Measurements from ENCODE around the gene ARHGDIA.

ARHGDIA gene

GRCh38 chr17:81905993-81906392 lies 34.9 kb upstream of the ARHGDIA start:
- DNase-seq = no peak

DNA sequence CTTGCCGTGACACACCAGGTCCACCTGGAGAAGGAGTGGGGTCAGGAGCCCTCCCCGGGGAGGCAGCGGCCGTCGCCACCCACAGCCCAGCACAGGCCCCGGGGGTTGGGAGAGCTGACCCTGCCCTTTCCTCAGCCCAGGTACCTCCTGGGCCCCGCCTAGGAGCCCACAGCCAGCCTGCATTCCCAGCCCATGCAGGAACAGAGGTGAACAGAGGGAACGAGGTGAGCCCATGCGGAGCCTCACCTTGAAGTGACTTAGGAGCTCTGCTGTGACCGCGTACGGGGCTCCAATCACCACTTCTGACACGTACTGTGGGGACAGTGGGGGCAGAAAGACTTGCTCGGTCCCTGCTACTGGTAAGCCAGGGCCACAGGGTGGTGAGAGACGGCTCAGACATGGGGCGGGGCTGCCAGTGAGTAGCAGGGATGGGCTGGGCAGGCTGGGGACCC lies 34.3 kb upstream of the ARHGDIA start:
- no peak for DNase-seq

- DNase-seq = no peak
These were observed 33.7 kb upstream of the ARHGDIA start for GRCh38 chr17:81904600-81905423.

- DNase-seq = no peak
These were observed 32.9 kb upstream of the ARHGDIA start for GRCh38 chr17:81903896-81904599.

DNA sequence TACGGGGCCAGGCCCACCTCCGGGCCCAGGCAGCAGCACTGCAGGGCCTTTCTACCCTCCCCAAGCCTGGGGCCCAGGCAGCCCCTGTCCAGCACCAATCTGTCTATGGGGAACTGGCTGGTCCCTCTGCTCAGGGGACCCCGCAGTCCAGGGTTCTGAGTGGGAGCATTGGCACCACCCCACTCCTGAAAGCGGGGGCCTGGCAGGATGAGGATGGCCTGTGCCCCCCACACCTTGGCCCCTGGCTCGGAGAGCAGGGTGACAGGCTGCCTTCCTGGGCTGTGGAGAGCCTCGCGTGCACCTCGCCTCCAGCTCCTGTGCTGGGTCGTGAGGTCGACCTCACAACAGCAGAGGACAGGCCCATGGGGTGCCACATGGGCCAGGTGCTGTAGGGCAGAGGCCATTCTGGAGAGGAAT lies 32.3 kb upstream of the ARHGDIA start:
- DNase-seq = no peak

GRCh38 chr17:81902653-81903414 lies 31.7 kb upstream of the ARHGDIA start:
- DNase-seq = no peak

GRCh38 chr17:81902023-81902652 lies 31.0 kb upstream of the ARHGDIA start, which contains the start of gene NPB:
Gene NPB (plus strand): TSS chr17:81902238. CDS start chr17:81902278, 40 bp downstream.
- DNase-seq = no peak

- no peak for DNase-seq
These were observed 30.3 kb upstream of the ARHGDIA start for GRCh38 chr17:81901167-81902022.

- no peak for DNase-seq
These were observed 29.2 kb upstream of the ARHGDIA start for GRCh38 chr17:81900181-81900820.

DNA sequence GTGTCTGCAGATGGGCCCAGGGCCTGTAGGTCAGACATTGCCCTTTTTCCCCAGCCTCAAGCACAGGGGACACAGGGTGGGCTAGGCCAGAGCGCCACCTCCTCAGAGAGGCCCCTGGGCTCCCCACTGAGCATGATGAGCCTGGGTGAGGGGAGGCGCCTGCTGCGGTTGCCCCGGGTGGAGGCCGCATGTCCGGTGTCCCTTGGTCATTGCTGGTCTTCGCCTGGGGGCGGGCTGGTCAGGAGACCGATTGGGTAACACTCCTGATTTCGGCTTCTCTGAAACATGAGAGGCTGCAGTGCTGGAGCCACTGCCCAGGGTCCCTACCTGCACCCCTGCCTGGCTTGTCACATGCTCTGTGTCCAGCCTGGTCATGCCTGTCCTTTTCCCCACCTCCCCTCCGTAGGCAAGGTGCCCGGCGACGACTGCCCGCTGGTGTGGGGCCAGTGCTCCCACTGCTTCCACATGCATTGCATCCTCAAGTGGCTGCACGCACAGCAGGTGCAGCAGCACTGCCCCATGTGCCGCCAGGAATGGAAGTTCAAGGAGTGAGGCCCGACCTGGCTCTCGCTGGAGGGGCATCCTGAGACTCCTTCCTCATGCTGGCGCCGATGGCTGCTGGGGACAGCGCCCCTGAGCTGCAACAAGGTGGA lies 28.5 kb upstream of the ARHGDIA start:
- DNase-seq = no peak

DNA sequence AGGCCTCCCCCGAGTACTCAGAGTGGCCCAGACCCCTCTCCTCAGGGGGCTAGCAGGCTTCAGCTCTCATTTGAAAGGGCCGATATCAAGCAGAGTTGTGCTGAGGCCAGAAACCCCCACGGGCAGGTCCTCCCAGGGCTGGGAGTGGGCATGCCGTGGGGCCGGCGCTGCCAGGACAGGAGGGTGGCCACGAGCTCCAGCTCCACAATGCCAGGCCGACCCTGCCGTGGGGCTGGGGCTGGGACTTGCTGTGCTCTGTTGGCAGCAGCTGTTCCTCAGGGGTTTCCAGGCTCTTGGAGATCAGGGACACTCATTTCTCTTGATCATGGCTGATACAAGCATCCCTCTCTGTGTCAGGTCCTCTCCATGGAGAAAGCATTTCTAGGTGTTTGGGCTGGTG lies 27.7 kb upstream of the ARHGDIA start:
- DNase-seq = no peak

- no peak for DNase-seq
These were observed 27.1 kb upstream of the ARHGDIA start for GRCh38 chr17:81898029-81898866.

- DNase-seq = no peak
These were observed 24.3 kb upstream of the ARHGDIA start for GRCh38 chr17:81895400-81895799.

- DNase-seq = no peak
These were observed 20.1 kb upstream of the ARHGDIA start for GRCh38 chr17:81891303-81891552.

DNA sequence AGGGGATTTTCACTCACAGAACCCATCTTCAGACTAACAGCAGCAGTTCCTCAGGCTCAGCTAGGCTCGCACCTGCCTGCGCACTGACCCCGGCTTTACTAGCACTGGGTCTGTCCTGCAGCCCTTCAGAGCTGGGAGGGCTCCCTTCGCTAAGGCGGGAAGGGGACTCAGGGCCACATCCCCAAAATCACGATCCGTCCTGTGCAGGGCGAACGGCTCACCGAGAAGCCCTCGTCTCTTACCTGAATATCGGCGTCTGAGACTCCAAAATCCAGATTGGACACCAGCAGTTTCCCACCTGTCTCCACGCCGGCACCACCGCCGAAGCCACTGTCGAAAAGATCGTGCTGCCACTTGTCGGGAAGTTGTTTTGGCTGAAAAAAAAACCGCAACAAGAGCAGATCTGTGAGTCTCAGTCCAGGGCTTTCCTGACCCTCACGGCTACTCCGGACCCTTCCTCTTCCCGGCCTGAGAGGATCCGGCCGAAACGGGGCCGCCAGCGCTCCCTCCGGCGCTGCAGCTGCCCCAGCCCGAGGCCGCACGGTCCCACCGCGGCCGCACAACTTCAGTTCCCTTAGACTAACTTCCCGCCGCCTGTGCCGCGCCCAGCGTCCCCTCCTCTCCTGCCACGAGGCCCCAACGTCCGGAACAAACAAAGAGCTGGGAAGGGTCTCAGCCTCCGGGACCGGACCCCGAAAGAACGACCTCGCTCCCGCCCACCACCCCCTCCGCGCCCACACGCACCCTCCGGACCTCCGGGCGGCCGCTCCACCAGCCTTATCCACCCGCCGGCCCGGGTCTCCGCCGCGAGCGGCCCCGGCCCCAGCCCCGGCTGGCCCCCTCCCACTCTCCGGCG lies 19.5 kb upstream of the ARHGDIA start:
- no peak for DNase-seq

GRCh38 chr17:81889602-81890001 lies 18.5 kb upstream of the ARHGDIA start:
- no peak for DNase-seq

DNA sequence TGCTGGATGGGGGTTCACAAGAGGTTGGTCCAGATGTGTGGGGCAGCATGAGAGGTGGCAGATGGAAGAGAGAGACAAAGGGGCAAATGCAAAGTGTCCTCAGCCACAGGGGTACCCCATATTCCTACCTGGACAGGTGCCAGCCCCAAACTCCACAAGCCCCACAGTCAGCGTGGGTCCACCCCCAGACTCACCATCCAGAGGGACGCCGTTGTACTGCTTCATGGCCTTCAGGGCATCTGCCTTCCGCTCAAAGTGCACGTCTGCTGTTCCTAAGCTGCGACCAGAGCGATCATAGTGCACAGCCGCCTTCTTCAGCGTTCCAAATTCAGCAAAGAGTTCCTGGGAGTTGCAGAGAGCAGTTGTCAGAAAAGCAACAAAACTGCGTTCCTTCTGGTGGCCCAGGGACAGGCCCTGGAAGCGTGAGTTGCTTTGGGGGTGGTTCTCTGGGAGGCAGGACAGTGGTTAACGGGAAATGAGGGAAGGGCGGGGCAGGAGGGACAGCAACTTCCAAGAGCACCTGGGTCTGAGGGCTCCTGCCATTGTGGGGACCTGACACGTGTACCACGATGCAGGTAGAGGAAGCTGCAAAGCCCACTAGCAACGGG lies 18.0 kb upstream of the ARHGDIA start:
- DNase-seq = no peak

DNA sequence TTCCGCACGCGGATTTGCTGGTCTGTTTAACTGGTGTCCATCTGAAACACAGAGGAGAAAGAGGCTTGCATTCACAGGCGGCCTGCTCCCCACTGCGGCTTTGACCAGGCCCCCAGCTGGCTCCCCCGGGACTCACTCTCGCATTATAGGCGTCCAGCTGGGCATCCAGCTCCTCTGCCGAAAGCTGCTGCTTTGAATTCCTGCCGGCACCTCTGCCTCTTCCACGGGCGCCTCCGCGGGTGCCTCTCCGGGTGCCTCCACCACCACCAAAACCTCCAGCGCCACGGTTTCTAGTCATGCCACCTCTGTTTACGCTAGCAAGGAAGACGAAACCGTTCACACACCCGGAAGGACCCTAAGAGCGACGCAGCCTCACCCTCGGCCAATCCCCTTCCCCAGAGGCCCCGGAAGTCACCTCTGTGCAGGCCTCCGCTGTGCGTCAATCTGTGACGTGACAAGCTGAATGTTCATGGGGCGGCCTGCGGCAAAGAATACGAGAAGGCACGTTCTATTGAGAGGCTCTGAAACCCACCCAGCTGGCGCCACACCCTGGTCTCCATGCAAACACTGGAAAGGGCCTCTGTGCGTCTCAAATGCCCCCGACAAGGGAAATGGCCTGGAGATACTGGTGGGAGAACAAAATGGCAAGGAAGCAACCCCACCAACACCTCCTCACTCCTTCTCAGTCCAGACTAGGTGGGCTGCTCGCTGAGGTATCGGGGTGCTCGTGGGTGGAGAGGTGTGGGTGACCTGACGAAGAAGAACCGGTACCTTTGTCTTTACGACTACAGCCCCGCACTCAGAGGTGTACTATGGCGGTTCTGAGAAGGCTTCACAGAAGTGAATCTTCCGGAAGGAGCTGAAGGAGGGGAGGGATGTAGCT lies 17.2 kb upstream of the ARHGDIA start:
- DNase-seq = no peak
